HG03175 (cell line): ENCODE data around the gene ST3GAL6.

Source experiments
- ATAC-seq: cut with Tn5 transposase; IDR thresholded peaks from one replicate; pipeline ENCODE4 v1.9.1; 2021; ENCODE audit warnings: mild to moderate bottlenecking, moderate library complexity; ENCODE audit not compliant: unreplicated experiment

The ST3GAL6 gene, protein sequence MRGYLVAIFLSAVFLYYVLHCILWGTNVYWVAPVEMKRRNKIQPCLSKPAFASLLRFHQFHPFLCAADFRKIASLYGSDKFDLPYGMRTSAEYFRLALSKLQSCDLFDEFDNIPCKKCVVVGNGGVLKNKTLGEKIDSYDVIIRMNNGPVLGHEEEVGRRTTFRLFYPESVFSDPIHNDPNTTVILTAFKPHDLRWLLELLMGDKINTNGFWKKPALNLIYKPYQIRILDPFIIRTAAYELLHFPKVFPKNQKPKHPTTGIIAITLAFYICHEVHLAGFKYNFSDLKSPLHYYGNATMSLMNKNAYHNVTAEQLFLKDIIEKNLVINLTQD

DNA sequence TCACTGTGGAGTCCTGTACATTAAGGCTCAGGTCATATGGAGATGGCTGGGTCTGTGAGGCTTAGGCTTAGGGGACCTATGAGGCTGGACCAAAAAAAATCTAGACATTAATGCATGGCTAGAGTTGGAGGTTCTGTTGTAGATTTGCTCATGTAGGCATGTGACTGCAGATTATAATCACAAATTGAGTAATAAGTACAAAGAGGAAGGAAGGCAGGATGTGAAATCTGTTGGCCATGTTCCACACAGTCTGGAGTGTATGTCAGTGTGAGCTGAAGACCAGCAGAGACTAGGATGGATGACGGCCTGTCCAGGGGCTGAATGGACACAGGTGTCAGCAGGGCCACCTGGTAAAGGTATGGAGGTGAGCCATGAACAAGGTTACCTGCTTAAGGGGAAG is at the start of gene ST3GAL6:
TSS of gene ST3GAL6 (plus strand) at position 265 of the 400 bp plus-strand sequence. CDS start 5,101 bp downstream, outside the sequence.
- no peak for ATAC-seq

GRCh38 chr3:98713984-98714383 is 49.2 kb upstream of the ST3GAL6 start:
- no peak for ATAC-seq

GRCh38 chr3:98717584-98717983 is 45.6 kb upstream of the ST3GAL6 start:
- no peak for ATAC-seq

GRCh38 chr3:98718730-98719129 is 44.4 kb upstream of the ST3GAL6 start:
- no peak for ATAC-seq

DNA sequence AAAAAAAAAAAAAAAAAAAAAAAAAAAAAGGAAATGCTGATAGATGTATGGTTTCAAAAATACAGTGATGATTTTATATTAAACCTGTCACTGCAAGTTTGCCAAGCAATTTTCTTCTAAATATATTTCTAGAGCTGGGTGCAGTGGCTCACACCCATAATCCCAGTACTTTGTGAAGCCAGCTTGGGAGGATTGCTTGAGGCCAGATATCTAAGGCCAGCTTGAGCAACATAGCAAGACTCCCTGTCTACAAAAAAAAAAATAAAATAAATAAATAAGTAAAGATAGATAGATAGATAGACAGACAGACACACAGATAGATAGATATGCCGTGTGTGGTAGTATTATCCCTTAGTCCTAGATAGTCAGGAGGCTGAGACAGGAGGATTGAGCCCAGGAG is 41.4 kb upstream of the ST3GAL6 start:
- ATAC-seq, result no peak

DNA sequence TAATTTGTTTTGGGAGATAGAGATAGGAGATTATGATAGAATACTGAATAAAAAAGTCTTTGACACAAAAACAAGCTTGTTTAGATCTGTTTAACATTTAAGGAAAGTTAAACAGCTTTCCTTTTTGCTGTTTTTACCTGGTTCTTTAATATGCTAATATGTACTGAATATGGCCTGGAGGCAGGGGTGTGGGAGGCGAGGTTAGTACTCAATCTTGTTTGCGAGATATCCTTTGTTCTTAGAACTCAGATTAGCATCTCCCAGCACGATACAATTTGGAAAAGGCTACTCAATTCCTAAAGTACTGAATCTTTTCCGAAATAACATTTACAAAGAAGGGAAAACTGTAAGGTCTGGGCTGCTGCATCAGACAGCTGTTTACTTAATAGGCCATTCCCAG is 40.8 kb upstream of the ST3GAL6 start:
- no peak for ATAC-seq

GRCh38 chr3:98725352-98725751 is 37.8 kb upstream of the ST3GAL6 start:
- no peak for ATAC-seq

DNA sequence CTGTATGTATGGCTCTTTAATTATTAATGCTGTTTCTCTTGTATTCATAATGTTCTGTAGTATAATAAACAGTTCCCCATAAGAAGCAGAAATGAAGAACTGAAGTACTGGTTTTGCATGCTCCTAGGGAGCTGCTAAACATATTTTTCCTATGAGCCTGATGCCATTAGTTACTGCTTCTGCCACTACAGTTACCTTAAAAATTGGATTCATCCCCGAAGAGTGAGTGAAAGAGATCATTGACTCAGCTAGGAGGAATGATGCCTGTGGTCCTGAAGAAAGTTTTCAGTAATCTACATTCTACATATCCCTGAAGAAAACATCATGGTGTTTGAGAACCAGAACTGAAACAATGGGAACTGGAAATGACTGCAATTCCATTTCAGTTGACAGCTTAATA is 37.1 kb upstream of the ST3GAL6 start:
- no peak for ATAC-seq

GRCh38 chr3:98727638-98728037 is 35.5 kb upstream of the ST3GAL6 start:
- no peak for ATAC-seq

- no peak for ATAC-seq
Observed at GRCh38 chr3:98728672-98729071, 34.5 kb upstream of the ST3GAL6 start.

GRCh38 chr3:98730338-98730737 is 32.8 kb upstream of the ST3GAL6 start:
- ATAC-seq, result no peak

- no peak for ATAC-seq
Observed at GRCh38 chr3:98730886-98731537, 32.1 kb upstream of the ST3GAL6 start.

GRCh38 chr3:98731720-98732285 is 31.3 kb upstream of the ST3GAL6 start:
- peak; percentile 39 for ATAC-seq

GRCh38 chr3:98732286-98733052 is 30.7 kb upstream of the ST3GAL6 start:
- ATAC-seq, result peak; percentile 41

DNA sequence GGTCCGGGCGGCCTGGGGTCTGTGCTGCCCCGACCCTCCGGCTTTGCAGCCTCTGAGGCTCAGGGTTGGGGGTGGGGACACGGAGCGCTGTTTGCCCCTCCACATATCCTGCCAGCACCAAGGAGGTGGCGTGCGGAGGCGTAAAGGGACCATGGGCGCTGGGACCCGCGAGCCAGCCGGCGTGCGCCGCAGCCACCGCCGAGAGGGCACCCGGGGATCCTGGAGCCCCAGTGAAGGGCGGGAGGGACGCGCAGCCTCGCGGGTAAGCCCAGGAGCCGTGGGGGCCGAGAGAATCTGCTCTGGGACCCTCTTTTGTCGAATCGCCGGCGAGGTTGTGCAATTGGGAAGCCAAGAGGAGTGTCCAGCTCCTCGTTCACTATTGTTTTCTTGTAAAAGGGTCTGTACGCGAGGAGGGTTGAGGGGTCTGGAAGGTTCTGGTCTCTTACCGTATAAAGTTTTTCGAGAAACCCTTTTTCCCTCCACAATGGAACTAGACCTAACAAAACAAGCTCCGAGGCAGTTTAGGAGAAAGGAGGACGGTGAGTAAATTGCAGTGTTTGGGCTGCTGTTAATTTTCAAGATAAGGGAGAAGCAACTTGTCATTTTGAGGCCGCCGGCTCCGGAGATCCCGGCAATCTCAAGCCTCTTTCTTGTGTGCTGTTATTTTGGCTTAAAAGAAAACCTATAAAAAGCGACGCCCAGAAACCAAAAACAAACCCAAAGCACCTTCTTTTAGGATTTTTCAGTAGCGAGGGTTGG is 29.9 kb upstream of the ST3GAL6 start:
- peak; percentile 36 for ATAC-seq

GRCh38 chr3:98733812-98734281 is 29.3 kb upstream of the ST3GAL6 start:
- peak; percentile 30 for ATAC-seq

DNA sequence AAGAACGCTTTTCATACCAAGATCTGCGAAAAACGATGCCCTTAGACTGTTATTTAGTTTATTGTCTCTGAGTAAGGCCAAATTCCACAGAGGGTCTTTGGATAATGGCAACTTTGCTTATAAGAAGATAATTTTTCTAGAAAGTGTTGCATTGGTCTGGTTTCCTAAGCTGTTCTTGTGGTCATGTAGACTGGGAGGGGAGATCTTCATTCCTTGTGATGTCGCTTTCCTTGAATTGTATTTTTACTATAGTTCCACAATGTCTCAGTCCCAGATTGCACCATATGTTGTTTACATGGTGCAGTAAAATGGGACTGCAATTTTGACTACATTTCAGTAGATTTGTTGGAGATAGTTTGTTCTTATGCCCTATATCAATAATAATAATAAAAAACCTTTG is 28.8 kb upstream of the ST3GAL6 start:
- no peak for ATAC-seq

GRCh38 chr3:98734735-98735134 is 28.4 kb upstream of the ST3GAL6 start:
- no peak for ATAC-seq

GRCh38 chr3:98735296-98735695 is 27.8 kb upstream of the ST3GAL6 start:
- no peak for ATAC-seq

- ATAC-seq, result no peak
Observed at GRCh38 chr3:98735761-98736269, 27.3 kb upstream of the ST3GAL6 start.
